B cell (primary cell): ENCODE results near the gene CIZ1. TPM values are rescaled to one million over a fixed set of nuclear protein-coding genes. Genes with fewer than 3 reads are reported as not detected.
A peak's percentile ranks its signal among the peaks of the same experiment; 100 is the strongest.

Experiments
- ATAC-seq: fragments of 200-7000 bp; cut with Tn5 transposase; one replicate; pipeline ENCODE4 v1.10.0; 2021; ENCODE audit warnings: low read depth, mild to moderate bottlenecking, moderate number of reproducible peaks, moderate library complexity
- CTCF ChIA-PET: fragments of 350-600 bp; sonication (Branson Sonifier 250); formaldehyde crosslinking; loops from one replicate; lab custom pipeline; 2021; ENCODE audit warnings: antibody characterized with exemption, inconsistent platforms; lab: Charles Lee
- POLR2A ChIA-PET: fragments of 350-600 bp; sonication (Branson Sonifier 250); formaldehyde crosslinking; loops from one replicate; lab custom pipeline; 2021; ENCODE audit warnings: antibody characterized with exemption; lab: Charles Lee
- DNase-seq: peaks from one replicate; pipeline ENCODE4 v3.0.0; 2013
- H2AFZ ChIP-seq: 2 replicates; pipeline ENCODE4 v1.6.1; 2012; ENCODE audit warnings: mild to moderate bottlenecking, low read depth, low read length; ENCODE audit not compliant: insufficient read depth, poor library complexity, severe bottlenecking
- H3K27ac ChIP-seq, 2 donors: 1 replicate in 1 of 2; 2 replicates in 1 of 2; pipeline ENCODE4 v1.5.1; 2012 to 2013; ENCODE audit warnings: low read length in 2 of 2, mild to moderate bottlenecking in 2 of 2, moderate library complexity in 1 of 2
- H3K27me3 ChIP-seq, 4 experiments: fragments of 200-600 bp in 1 of 4; sonication (generic) in 1 of 4; replicated peaks in 1 of 4; 1 replicate in 2 of 4; 2 replicates in 2 of 4; pipeline versions ENCODE4 v1.6.1 to v1.7.0; 2013 to 2016; ENCODE audit warnings: low read length in 3 of 4, mild to moderate bottlenecking in 2 of 4, mixed read lengths in 1 of 4, moderate library complexity in 1 of 4; ENCODE audit not compliant: insufficient read depth in 4 of 4, control insufficient read depth in 3 of 4; ENCODE audit errors: control extremely low read depth in 1 of 4
- H3K36me3 ChIP-seq, 2 experiments: replicated peaks in 1 of 2; 1 replicate in 1 of 2; 2 replicates in 1 of 2; pipeline versions ENCODE4 v1.6.1 to v1.7.1; 2013; ENCODE audit warnings: low read length in 1 of 2; ENCODE audit not compliant: insufficient read depth in 2 of 2, control insufficient read depth in 1 of 2; ENCODE audit errors: control extremely low read depth in 1 of 2, extremely low read depth in 1 of 2
- H3K4me1 ChIP-seq, 2 donors: fragments of 200-600 bp in 1 of 2; sonication (generic) in 1 of 2; 1 replicate in 1 of 2; 2 replicates in 1 of 2; pipeline versions ENCODE4 v1.5.1 to v1.6.1; 2013 to 2017; ENCODE audit warnings: low read length in 2 of 2; ENCODE audit not compliant: control insufficient read depth in 2 of 2, insufficient read depth in 2 of 2
- H3K4me2 ChIP-seq: replicated peaks from 2 replicates; pipeline ENCODE3; 2012; ENCODE audit warnings: mild to moderate bottlenecking, low read depth, low read length; ENCODE audit not compliant: poor library complexity, severe bottlenecking
- H3K4me3 ChIP-seq, 5 experiments: fragments of 200-600 bp in 1 of 5; sonication (generic) in 1 of 5; 1 replicate in 3 of 5; 2 replicates in 2 of 5; pipeline versions ENCODE4 v1.5.1 to v1.7.0; 2011 to 2016; ENCODE audit warnings: low read length in 4 of 5, mild to moderate bottlenecking in 4 of 5, low read depth in 2 of 5, control low read depth in 1 of 5, moderate library complexity in 1 of 5; ENCODE audit not compliant: insufficient read depth in 1 of 5; ENCODE audit errors: control extremely low read depth in 1 of 5, extremely low read depth in 1 of 5
- H3K79me2 ChIP-seq: fragments of 200-600 bp; sonication (generic); one replicate; pipeline ENCODE4 v1.6.0; 2016; ENCODE audit warnings: low read length; ENCODE audit not compliant: control insufficient read depth, insufficient read depth
- H3K9ac ChIP-seq: fragments of 200-600 bp; sonication (generic); 2 replicates; pipeline ENCODE4 v1.6.1; 2017; ENCODE audit warnings: mild to moderate bottlenecking, low read length, moderate library complexity
- H3K9me3 ChIP-seq, 3 donors: one replicate each; pipeline versions ENCODE4 v1.6.1 to v1.7.1; 2013; ENCODE audit warnings: low read length in 2 of 3; ENCODE audit not compliant: control insufficient read depth in 2 of 3, insufficient read depth in 1 of 3; ENCODE audit errors: control extremely low read depth in 1 of 3
- H4K20me1 ChIP-seq: 2 replicates; pipeline ENCODE4 v1.6.0; 2012; ENCODE audit warnings: mild to moderate bottlenecking, low read length; ENCODE audit not compliant: insufficient read depth, control insufficient read depth, poor library complexity, severe bottlenecking
- H3K27ac Mint-ChIP-seq: one replicate; pipeline ENCODE4 v1.8.0; 2021; ENCODE audit warnings: mixed read lengths
- H3K27me3 Mint-ChIP-seq: one replicate; pipeline ENCODE4 v1.8.0; 2021; ENCODE audit warnings: mixed read lengths
- H3K4me1 Mint-ChIP-seq: one replicate; pipeline ENCODE4 v1.8.0; 2021; ENCODE audit warnings: mixed read lengths
- H3K4me3 Mint-ChIP-seq: one replicate; pipeline ENCODE4 v1.8.0; 2021; ENCODE audit warnings: mixed read lengths
- H3K9me3 Mint-ChIP-seq: one replicate; pipeline ENCODE4 v1.8.0; 2022; ENCODE audit warnings: mixed read lengths; ENCODE audit not compliant: insufficient read depth
- CTCF ChIP-seq: fragments of 200-600 bp; IDR thresholded peaks from one replicate; pipeline ENCODE4 v1.8.0; 2022; ENCODE audit warnings: antibody characterized with exemption, mild to moderate bottlenecking
- EZH2 ChIP-seq: IDR thresholded peaks from 2 replicates; pipeline ENCODE4 v1.6.1; 2012; ENCODE audit warnings: borderline replicate concordance, low read depth, mild to moderate bottlenecking, moderate library complexity, low read length; ENCODE audit not compliant: insufficient read depth, poor library complexity, severe bottlenecking
- WGBS: methylation state at CpG from one replicate; pipeline ENCODE4 v1.1.5; 2013; ENCODE audit warnings: missing lambda C conversion rate; ENCODE audit not compliant: insufficient coverage; 5-methylcytosine and 5-hydroxymethylcytosine counted together
- intact Hi-C: fragments of 100-400 bp; cut with micrococcal nuclease; formaldehyde crosslinking; loops from one replicate; pipeline ENCODE4 v1.10.0; 2022
- polyA plus RNA-seq: library from polyadenylated mRNA; depleted of rRNA; stranded (reverse); fragments of >200 nt; gene quantifications from 2 replicates; pipeline ENCODE4 v1.2.3, GENCODE V29; 2012
- total RNA-seq, 2 donors: library from RNA; stranded (reverse); fragments of 120-200 nt in 1 of 2; gene quantifications; 1 replicate in 1 of 2; 2 replicates in 1 of 2; pipeline versions ENCODE4 v1.2.3 to v1.2.4, GENCODE V29; 2013 to 2022

Gene CIZ1
- total and polyA plus RNA-seq, 2 donors (not counting 1 experiment from before 2014, with no cell fraction given): 79.9 to 160 TPM

- no peak overlapping the region for H3K4me3 ChIP-seq
- ChIA-PET CTCF (interaction anchor here (1.3 to 6.1 kb wide), 5 partner anchors 8 to 183 kb away, joined by 5 to 49 read pairs (median 5); no protein-coding TSS in a partner anchor), POLR2A (interaction anchor here (0.6 kb wide), 3 partner anchors 9 to 191 kb away, joined by 3 to 4 read pairs (median 3); no protein-coding TSS in a partner anchor)
- Mint-ChIP-seq H3K9me3 (no peaks in the 10 kb centered on the region), H3K27ac (peak overlapping the region; percentile 60), H3K4me1 (peaks cover 35% of the 10 kb centered on the region), H3K27me3 (no peaks in the 10 kb centered on the region), H3K4me3 (peak overlapping the region; percentile 95)
- no peak for TF ChIP-seq EZH2
- no peak for TF ChIP-seq CTCF
- H3K9me3 ChIP-seq: no peaks in the 10 kb centered on the region
- 59% methylated on average over 11 of the region's 16 CpGs for WGBS
- H3K36me3 ChIP-seq: peaks cover 0 to 34% of the 10 kb centered on the region in 2 experiments
- ATAC-seq (no peak), DNase-seq (peak; percentile 57)
- H4K20me1 ChIP-seq: peaks cover 21% of the 10 kb centered on the region
- no peak overlapping the region for H2AFZ ChIP-seq
- H3K4me2 ChIP-seq: peak overlapping the region; percentile 63
- H3K9ac ChIP-seq: no peak overlapping the region
- no peaks in the 10 kb centered on the region for H3K27me3 ChIP-seq
- no peak overlapping the region for H3K27ac ChIP-seq
- intact Hi-C loops: loop anchor here (5.0 to 10.0 kb wide), 3 partner anchors 217 to 757 kb away; partner anchors contain the start of genes KYAT1, LRRC8A, SH2D3C and SLC27A4
- peaks cover 26 to 34% of the 10 kb centered on the region in 2 donors for H3K4me1 ChIP-seq
- H3K79me2 ChIP-seq: peaks cover 29% of the 10 kb centered on the region
These were observed 66.3 kb downstream of the CIZ1 start for GRCh38 chr9:128124873-128125579.

GRCh38 chr9:128124451-128124850 lies 66.9 kb downstream of the CIZ1 start:
- Histone ChIP-seq H3K27ac (no peak overlapping the region), H3K36me3 (peaks cover 0 to 34% of the 10 kb centered on the region in 2 experiments), H3K4me3 (no peak overlapping the region), H2AFZ (no peak overlapping the region), H4K20me1 (peaks cover 21% of the 10 kb centered on the region), H3K27me3 (no peaks in the 10 kb centered on the region), H3K79me2 (peaks cover 29% of the 10 kb centered on the region), H3K9ac (no peak overlapping the region), H3K4me2 (no peak overlapping the region), H3K4me1 (peaks cover 26 to 32% of the 10 kb centered on the region in 2 donors), H3K9me3 (no peaks in the 10 kb centered on the region)
- CTCF ChIA-PET: interaction anchor here (1.5 to 6.1 kb wide), 4 partner anchors 8 to 182 kb away, joined by 5 to 49 read pairs (median 5); no protein-coding TSS in a partner anchor
- Mint-ChIP-seq H3K27me3 (no peaks in the 10 kb centered on the region), H3K9me3 (no peaks in the 10 kb centered on the region), H3K27ac (peak overlapping the region; percentile 60), H3K4me1 (peaks cover 31% of the 10 kb centered on the region), H3K4me3 (peak overlapping the region; percentile 95)
- ATAC-seq (no peak), DNase-seq (no peak)
- TF ChIP-seq CTCF (no peak), EZH2 (no peak)
- intact Hi-C loops: loop anchor here (10.0 kb wide), 1 partner anchor 350 kb away; the partner anchor contains the start of gene SH2D3C
- WGBS: 100% methylated on average over 5 of the region's 8 CpGs
- POLR2A ChIA-PET: interaction anchor here (0.6 kb wide), 2 partner anchors 8 to 191 kb away, joined by 3 read pairs; no protein-coding TSS in a partner anchor
